Breast epithelium (tissue), 3 donors: ENCODE data around the gene HSFX3.

Source experiments
- POLR2A ChIP-seq: fragments of 450-650 bp; IDR thresholded peaks from one replicate; pipeline ENCODE4 v1.6.1; 2016; ENCODE audit warnings: antibody characterized with exemption, mild to moderate bottlenecking, moderate library complexity
- POLR2AphosphoS5 ChIP-seq, 3 donors: sonication (generic); formaldehyde crosslinking; IDR thresholded peaks; one replicate each; pipeline ENCODE4 v1.6.1; 2017; ENCODE audit warnings: antibody characterized with exemption in 3 of 3
- TF ChIP-seq, protein P1 (sequence below), 3 donors: fragments of 450-650 bp; IDR thresholded peaks; one replicate each; pipeline ENCODE4 v1.5.1; 2016 to 2017; ENCODE audit warnings: antibody characterized with exemption in 3 of 3, mild to moderate bottlenecking in 3 of 3, moderate library complexity in 3 of 3

DNA sequence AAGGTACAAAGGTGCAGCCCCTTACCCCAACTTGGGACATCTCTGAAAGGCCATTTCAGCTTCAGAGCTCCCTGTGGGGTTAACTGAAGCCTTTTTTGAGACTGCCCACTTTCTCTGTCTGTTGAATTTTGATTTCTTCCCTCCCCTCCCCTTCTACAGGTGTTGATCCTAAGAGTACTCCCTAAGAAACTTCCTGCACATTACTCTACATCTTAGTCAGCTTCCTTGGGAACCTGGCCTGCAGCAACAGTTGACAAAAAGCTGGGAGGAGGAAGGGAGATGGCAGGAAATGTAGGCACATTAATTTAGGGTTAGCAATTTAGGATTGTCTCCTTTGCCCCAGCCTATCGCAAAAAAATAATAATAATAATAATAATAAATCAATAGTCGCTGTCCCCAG lies 43.4 kb downstream of the HSFX3 start:
- TF ChIP-seq POLR2A (no peak), POLR2AphosphoS5 (IDR thresholded peaks at IDR 0.05) (no peak)
- TF ChIP-seq, protein P1, sequence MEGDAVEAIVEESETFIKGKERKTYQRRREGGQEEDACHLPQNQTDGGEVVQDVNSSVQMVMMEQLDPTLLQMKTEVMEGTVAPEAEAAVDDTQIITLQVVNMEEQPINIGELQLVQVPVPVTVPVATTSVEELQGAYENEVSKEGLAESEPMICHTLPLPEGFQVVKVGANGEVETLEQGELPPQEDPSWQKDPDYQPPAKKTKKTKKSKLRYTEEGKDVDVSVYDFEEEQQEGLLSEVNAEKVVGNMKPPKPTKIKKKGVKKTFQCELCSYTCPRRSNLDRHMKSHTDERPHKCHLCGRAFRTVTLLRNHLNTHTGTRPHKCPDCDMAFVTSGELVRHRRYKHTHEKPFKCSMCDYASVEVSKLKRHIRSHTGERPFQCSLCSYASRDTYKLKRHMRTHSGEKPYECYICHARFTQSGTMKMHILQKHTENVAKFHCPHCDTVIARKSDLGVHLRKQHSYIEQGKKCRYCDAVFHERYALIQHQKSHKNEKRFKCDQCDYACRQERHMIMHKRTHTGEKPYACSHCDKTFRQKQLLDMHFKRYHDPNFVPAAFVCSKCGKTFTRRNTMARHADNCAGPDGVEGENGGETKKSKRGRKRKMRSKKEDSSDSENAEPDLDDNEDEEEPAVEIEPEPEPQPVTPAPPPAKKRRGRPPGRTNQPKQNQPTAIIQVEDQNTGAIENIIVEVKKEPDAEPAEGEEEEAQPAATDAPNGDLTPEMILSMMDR (IDR thresholded peaks at IDR 0.05), result no peak
